Stomach (tissue), 4 donors: Measurements from ENCODE around the gene SUPT3H.

Experiments
- EP300 ChIP-seq: sonication (generic); formaldehyde crosslinking; IDR thresholded peaks from one replicate; pipeline ENCODE4 v1.6.1; 2017; ENCODE audit warnings: antibody characterized with exemption
- POLR2A ChIP-seq, 4 donors: fragments of 450-650 bp; IDR thresholded peaks; one replicate each; pipeline ENCODE4 v1.6.1; 2016; ENCODE audit warnings: antibody characterized with exemption in 4 of 4, control low read depth in 2 of 4, mild to moderate bottlenecking in 1 of 4, moderate library complexity in 1 of 4
- TF ChIP-seq, protein P1 (sequence below), 7 experiments: fragments of 450-650 bp in 4 of 7; fragments of 200-600 bp in 3 of 7; sonication (generic) in 3 of 7; IDR thresholded peaks; one replicate each; pipeline ENCODE4 v1.5.1; 2016 to 2019; ENCODE audit warnings: antibody characterized with exemption in 7 of 7, control low read depth in 2 of 7, mild to moderate bottlenecking in 1 of 7

DNA sequence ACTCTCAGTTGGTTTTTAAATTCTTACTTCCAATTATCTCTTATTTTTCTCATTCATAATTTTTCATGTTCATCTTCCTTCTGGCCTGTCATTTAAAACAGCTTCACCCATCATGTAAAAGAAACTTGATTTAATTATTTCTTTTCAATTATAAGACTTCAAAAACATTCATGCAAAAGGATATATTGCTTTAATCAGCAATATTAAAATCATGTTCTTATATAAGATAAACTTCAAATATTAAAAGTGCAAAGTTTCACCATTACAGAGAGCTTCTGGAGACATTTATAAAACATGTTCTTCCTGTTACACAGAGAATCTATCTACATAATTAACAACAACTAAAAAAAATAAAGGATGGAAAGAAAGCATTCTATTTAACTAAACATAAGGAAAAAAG, 446.3 kb downstream of the SUPT3H start:
- TF ChIP-seq, protein P1, sequence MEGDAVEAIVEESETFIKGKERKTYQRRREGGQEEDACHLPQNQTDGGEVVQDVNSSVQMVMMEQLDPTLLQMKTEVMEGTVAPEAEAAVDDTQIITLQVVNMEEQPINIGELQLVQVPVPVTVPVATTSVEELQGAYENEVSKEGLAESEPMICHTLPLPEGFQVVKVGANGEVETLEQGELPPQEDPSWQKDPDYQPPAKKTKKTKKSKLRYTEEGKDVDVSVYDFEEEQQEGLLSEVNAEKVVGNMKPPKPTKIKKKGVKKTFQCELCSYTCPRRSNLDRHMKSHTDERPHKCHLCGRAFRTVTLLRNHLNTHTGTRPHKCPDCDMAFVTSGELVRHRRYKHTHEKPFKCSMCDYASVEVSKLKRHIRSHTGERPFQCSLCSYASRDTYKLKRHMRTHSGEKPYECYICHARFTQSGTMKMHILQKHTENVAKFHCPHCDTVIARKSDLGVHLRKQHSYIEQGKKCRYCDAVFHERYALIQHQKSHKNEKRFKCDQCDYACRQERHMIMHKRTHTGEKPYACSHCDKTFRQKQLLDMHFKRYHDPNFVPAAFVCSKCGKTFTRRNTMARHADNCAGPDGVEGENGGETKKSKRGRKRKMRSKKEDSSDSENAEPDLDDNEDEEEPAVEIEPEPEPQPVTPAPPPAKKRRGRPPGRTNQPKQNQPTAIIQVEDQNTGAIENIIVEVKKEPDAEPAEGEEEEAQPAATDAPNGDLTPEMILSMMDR (IDR thresholded peaks at IDR 0.05): no peak
- TF ChIP-seq POLR2A (IDR thresholded peaks at IDR 0.05) (no peak), EP300 (no peak)
